Endometrium (tissue), 2 donors: ENCODE data around the gene C5orf15.

Source experiments
- FAIRE-seq: peaks from 2 replicates; lab custom pipeline; 2012; peaks lifted over from hg19 to GRCh38; lab: Jason Lieb, UNC
- donor health status: control.
- donor health status: control.

C5orf15 gene

DNA sequence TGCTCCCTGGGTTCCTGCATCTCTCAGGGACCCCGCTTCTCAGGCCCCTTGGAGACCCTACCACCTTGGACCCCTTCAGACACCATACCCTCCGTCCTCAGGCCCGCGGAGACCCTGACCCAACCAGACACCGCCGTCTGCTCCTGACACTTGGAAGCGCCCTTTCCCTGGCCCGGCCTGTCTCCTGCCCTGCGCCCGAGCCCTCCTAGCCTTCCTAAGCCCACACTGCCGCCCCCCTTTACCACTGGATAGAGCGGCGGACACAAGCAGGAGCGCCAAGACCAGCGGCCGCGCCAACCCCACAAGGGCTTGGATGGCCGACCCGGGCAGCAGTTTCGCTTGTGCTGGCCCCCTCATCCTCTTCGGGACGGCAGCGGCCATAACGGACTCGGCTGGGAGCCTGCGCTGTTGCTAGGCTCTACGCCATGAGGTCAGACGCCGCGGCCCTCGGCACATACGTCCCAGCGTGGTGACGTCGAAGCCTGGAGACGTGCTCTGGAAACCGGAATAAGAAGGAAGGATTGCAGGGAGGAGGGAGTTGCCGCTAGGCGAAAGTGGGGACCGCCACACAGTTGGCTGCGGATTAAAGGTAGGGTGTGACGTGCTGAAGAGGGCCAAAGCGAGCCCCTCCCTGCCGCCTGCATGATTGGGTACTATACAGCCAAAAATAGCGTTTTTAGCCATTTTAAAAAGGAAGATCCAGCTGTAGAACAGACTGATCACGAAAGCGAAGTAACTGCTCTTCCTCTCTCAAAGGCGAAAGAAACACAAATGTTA, at the start of gene C5orf15:
C5orf15 (minus strand) TSS at position 422 of the 777 bp plus-strand sequence; CDS start at position 381, 41 bp downstream.
- FAIRE-seq, result peak; percentile 90

DNA sequence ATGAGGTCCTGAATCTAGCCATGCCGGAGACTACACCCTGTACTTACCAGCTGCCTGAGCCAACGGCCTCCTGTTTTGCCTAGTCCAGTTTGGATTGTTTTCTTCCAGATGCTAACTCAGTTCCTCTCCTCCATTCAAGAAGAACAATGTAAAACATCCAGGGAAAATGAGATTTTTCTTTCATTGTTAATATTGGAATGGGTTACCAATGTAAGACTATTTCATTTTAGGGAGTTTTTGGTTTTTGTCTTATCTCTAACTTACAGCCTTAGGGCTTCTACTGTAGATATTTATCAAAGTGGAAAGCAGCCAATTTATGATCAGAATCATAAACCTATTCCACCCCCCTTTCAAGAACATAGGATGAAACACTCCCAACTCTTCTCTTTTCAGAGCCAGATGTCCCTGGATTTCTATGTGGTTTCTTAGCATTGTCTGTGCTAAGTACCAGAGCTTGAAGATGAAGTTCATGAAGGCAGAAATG, 39.9 kb upstream of the C5orf15 start:
- no peak for FAIRE-seq

- FAIRE-seq, result no peak
These were observed 39.3 kb upstream of the C5orf15 start for GRCh38 chr5:134007581-134008265.

- FAIRE-seq, result no peak
These were observed 37.7 kb upstream of the C5orf15 start for GRCh38 chr5:134006115-134006514.

DNA sequence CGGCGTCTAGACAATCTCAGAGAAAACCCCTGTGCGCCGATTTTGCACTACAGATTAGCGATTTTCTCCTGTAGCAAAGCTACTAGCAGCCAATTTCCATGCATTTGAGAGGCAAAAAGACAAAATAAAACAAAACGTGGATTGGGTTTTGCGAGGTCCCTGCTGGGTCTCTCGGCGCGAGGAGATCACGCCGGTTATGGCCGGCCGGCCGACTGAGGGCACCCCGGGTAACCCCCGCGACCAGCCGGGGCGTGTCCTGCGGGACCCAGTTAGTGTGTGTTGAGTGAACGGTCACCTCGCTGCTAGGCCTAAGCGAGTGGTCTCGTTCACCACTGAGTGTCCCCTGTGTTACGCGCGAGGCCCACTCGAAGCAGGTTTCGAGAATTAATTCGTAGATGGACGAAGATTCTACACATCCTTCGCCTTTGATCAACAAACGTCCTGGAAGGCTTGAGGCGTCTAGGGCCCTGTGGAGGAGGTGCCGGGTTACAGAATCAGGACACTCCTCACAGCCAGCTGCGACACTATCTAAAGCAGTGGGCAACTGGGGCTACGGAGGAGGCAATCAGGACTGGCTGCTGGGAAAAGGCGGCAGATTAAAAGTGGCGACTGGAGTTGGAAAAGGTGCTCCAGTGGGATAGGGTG, 37.1 kb upstream of the C5orf15 start:
- FAIRE-seq, result no peak

- no peak for FAIRE-seq
These were observed 36.4 kb upstream of the C5orf15 start, which contains the start of gene VDAC1 for GRCh38 chr5:134004626-134005416. Gene VDAC1 (minus strand): TSS chr5:134004975. CDS start chr5:133993012, 11,963 bp downstream.

DNA sequence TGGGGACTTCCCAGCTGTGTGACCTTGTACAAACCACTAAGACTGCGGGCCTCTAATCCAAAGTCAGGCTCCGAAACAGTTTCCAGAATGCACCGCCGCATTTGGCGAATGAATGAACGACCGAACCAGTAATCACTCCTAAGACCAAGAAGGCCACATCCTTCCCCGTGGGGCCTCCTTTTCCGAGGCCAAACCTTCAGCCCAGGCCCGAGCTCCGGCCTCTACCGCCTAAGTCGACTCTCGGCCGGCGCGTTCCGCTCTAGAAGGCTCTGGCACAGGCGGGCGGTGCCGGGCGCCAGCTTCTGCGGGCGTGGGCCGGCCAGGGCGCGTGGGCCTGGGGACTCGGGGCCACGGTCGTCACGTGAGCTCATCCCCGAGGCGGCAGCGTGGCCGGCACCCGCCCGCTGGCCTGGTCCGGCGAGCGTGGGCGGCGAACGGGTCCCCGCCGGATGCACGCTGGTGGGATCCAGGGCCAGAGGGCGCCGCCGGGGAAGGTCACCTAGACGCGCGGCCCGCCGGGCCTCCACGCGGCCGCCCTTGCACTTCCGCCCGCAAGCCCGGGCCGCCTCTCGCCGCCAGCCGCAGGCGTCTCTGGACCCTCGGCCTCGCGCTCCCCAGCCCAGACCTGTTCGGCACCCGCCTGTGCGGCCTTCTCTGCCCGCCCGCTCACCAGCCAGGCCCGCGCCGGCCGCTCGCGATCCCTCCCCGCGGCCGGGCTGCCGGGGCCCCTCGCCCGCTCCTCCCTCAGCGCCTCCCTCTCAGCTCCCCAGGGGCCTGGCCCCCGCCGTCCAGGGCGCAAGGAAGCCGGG, 35.6 kb upstream of the C5orf15 start:
- FAIRE-seq, result no peak

DNA sequence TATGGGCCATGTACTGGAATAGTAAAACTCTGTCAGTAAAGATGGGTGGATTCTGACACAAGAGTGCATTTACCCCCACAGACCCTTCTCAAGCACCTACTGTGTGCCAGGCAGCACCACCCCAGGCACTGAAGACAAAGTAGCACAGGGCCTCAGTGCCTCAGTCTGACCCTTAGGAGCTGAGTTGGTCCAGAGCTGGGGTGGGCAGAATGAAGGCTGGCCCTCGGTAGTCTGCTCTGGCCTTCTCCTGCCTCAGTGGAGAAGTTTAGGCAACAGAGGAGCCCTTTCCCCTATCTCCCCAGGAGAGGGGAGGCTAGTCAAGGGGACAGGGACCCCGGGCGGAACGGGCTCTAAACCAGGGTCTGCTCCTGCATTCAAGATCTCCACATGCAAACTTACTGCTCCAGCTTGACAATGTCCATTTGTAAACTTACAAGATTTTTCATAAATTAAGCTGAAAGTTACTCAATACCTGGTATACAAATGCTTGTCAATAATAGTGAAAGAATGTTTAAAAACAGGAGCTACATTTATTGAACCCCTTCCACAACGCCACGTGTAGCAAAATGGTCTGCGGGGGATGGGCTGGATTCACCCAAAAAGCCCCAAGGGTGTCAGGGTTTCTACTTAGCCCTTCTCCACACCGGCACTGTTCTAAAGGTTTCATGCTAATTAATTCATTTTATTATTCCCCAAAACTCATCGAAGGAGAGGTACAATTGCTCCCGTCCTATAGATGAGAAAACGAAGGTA, 34.8 kb upstream of the C5orf15 start:
- FAIRE-seq, result no peak

GRCh38 chr5:134001938-134002731, 33.7 kb upstream of the C5orf15 start:
- FAIRE-seq, result no peak

DNA sequence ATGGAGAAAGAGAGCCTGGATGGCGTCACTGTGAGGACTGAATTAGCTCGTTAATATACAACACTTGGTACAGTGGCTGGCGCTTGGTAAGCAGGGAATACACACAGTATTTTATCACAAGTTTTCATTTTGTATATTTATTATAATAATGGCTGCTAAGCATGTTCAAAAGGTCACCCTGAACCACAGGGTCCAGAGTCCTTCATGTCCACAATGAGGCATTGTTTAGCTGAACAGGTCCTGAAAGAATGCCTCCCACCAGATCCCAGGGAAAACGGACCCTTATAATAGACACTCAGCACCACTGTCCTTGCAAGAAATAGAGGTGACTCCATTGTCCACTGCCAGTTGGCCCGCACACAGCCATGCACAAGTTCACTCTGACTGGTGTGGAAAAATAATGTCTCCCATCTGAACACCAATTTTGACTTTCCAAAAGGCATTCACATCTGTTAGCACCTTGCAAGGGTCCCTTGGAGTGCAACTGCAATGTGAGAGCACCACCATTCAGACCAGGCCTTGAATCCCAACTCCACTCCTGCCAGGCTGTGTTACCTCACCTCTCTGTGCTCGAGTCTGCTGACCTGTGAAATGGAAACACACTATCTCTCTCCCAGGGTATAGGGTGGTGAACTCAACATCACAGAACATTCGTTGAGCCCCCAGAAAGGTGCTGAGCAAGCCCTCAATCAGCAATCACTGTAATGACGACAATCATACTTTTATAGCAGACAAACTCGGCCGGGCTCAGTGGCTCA, 32.5 kb upstream of the C5orf15 start:
- no peak for FAIRE-seq

DNA sequence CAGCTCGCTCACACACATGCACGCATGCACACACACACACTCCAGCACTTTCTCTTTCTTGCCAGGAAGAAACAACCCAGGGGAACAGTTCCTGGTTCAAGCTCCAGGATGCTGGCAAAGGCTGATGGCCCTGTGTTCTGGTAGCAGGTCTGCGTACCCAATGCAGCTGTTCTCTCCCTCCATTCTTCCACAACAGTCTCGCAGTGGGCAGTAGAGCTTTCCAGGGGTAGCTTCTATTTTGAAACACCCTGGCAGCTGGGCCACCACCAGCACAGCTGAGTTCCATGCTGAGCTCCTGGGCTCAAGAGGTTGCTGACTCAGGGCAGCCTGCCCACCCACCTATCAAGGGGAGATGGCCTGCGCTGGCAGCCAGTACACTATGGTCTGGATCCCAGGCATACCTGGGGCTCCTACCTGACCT, 31.7 kb upstream of the C5orf15 start:
- no peak for FAIRE-seq

DNA sequence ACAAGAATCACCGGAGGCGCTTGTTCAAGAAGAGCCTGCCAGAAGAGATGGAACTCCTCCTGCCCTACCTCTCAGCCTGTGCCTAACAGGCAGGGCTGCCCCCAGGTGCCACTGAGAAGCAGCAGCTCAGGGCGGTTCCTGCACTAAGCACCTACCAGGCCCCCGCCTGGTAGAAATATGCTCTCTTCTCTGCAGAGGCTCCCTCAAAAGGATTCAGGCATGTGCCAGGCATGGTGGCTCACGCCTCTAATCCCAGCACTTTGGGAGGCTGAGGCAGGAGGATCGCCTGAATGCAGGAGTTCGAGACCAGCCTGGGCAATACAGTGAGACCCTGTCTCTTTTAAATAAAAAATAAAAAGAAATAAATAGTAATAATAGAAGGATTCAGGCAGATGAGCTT, 30.4 kb upstream of the C5orf15 start:
- FAIRE-seq, result no peak

- no peak for FAIRE-seq
These were observed 29.6 kb upstream of the C5orf15 start for GRCh38 chr5:133998042-133998441.

- FAIRE-seq, result no peak
These were observed 28.3 kb upstream of the C5orf15 start for GRCh38 chr5:133996683-133997252.

DNA sequence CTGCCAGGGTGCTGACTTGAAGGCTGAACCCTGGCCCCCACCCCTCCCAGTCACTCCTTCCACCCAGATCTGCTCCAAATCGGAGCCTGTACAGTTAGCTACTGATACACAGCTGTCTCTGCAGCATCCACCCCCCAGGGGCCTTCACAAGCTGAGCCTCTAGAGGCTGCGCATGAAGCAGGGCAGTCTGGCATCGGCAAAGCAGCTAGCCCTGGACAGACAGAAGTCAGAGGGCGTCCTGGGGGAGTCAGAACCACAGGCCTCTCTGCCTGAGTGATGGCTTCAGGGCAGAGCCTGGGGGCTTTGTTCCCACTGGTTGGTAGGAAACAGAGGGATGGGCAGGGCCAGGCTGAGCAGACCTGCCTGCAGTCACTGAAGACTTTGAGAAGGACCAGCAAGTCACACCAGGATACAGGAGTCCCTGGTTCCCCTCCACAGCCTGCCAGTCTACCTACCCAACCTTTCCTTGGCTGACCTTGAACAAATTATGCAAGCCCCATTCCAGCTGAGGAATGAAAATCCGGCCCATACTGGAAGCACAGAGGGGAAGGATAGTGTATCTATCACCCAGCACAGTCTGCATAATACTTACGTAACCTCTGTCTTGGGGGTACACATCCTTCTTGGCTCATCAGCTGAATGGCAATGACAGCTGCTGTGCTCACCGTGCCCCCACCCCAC, 27.6 kb upstream of the C5orf15 start:
- FAIRE-seq, result no peak

- FAIRE-seq, result no peak
These were observed 26.9 kb upstream of the C5orf15 start for GRCh38 chr5:133995341-133995740.

DNA sequence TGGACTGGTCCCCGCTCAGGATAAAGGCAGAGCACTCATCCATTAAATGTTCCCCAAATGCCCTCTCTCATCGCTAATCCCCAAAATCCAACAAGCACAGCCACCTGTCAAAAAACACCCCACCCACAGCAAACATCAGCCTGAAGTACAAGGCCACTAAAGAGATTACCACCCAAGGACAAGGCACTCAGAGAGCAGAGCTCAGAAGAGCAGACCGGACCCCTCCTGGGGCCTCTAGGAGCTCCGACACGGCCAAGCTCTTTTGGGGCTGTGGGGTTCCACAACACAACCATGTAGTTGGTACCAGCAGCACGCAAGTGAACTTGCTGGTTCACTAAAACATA, 26.5 kb upstream of the C5orf15 start:
- no peak for FAIRE-seq
